Measurements from ENCODE around the gene KCTD19.

- TF ChIP-seq, protein P1, sequence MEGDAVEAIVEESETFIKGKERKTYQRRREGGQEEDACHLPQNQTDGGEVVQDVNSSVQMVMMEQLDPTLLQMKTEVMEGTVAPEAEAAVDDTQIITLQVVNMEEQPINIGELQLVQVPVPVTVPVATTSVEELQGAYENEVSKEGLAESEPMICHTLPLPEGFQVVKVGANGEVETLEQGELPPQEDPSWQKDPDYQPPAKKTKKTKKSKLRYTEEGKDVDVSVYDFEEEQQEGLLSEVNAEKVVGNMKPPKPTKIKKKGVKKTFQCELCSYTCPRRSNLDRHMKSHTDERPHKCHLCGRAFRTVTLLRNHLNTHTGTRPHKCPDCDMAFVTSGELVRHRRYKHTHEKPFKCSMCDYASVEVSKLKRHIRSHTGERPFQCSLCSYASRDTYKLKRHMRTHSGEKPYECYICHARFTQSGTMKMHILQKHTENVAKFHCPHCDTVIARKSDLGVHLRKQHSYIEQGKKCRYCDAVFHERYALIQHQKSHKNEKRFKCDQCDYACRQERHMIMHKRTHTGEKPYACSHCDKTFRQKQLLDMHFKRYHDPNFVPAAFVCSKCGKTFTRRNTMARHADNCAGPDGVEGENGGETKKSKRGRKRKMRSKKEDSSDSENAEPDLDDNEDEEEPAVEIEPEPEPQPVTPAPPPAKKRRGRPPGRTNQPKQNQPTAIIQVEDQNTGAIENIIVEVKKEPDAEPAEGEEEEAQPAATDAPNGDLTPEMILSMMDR (conservative IDR thresholded peaks at IDR 0.05; ENCODE audit: low read depth, low read length), result no peak
- TF ChIP-seq EZH2 (IDR thresholded peaks at IDR 0.05; ENCODE audit: borderline replicate concordance, low read depth, low read length, poor library complexity, severe bottlenecking), result no peak
Observed at GRCh38 chr16:67277999-67278772, 48.4 kb downstream of the KCTD19 start.
